GM19193 (cell line): ENCODE results near the gene DLK2.

Source experiments
- POLR2A ChIP-seq: IDR thresholded peaks from 4 replicates; pipeline ENCODE4 v1.6.1; 2011; ENCODE audit not compliant: insufficient read depth, insufficient read length; ENCODE audit errors: extremely low read depth

DLK2 gene

DNA sequence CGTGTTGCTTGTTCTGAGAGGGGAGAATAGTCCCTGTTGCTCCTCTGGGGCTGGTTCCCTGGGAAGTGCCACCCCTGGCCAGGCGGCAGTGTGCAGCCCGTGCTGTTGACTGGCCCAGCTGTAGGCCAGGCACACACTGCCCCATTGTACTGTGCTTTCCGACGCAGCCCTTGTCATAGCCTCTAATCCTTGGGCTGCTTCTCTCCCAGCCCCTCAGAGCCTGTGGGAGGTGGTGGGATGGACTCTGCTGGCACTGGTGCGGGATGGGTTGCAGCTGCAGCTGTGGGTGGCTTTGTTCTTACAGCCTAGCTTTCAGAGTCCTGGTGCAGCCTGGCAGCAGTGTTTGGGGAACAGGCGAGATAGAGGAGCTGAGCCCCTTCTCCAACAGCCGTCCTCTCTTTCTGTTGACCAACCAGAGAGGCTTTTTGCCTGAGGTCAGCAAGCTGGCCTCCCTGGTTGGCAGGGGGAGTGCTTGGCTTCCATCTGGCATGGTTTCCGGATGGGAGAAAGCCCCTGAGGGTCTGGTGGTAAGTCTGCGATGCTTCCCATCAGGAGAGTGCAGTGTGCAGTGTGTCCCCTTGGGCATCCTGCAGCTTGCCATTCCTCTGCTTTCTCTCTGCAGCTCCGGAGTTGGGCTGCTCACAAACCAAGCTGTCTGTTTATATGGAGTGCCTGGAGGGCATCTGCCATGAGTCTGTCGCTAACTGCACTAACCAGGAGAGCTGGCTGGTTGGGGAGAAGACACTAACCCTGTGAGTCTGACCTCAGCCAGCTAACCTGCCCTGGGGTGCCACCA lies 34.1 kb upstream of the DLK2 start:
- TF ChIP-seq POLR2A = no peak

DNA sequence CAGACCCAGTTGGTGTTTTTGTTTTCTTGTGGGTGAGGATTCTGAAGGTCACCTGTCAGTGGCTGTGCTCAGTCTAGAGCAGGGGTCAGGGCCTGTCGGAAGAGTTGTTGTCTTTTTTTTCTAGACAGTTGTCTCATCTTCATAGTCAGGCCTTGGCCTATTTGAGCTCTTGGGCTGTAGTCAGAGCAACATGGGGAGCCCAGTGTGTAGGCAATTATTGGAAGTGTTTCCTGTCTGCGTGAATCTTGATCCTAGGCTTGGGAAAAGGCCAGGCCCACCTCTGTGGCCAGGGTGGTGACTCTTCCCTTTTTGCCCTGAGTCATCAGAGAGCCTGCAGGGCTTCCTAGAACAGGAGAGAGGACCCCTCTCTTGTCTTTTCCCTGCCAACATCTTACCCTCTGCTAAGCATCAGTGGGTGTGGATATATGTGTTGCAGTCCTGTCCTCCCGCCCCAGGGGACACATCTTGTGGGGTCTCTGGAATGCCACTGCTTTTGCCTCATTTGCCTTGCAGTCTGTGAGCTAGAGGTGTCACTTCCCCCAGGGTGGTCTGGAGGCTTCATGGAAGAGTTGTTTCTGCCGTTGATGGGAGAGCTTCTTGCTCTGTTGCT lies 33.4 kb upstream of the DLK2 start:
- TF ChIP-seq POLR2A = no peak

DNA sequence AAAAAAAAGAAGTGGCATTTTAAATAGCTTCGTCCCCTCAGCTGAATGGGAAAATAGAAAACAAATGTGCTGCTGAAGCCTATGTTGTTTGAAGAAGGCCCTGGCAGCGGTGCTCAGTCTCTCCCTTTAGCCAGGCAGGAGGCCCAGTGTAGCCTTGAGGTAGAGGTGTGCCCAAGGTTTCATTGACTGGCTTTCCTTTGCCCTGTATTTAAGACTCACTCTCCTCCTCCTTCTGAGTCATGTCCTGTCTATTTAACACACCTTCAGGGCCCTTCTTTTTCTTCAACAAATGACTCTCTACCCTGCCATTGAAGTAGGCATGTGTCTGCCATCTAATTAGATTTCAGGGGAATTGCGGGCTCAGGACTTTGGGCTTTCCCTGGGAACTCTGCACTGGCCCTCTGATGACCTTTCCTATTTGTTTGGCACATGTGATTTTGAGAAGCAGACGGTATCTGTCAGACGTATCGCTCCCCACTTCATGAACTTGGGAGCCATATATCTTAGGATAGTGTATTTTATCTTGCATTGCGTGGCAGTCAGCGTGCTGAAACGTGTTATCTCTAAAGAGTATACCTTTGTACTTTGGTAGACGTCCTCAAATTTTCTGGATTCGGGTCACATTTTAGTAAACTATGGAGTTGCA lies 26.4 kb upstream of the DLK2 start:
- TF ChIP-seq POLR2A = no peak

DNA sequence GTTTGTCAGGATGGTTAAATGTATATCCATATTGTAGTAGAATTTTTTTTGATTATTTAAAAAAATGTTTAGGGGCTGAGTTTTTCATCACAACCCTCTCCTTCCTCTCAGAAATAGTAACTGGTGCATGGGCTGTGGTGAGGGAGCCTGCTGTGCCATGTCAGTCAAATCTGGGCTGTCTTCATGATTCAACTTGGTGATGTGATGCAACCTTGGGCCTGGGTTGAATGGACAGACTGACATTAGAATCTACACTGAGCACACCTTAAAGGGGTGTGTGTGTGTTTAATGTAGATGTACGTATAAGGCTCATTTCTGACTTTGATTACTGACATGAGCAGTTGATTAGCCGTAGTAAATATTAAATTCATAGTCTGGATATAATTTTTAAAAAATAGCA lies 25.7 kb upstream of the DLK2 start:
- TF ChIP-seq POLR2A = no peak

DNA sequence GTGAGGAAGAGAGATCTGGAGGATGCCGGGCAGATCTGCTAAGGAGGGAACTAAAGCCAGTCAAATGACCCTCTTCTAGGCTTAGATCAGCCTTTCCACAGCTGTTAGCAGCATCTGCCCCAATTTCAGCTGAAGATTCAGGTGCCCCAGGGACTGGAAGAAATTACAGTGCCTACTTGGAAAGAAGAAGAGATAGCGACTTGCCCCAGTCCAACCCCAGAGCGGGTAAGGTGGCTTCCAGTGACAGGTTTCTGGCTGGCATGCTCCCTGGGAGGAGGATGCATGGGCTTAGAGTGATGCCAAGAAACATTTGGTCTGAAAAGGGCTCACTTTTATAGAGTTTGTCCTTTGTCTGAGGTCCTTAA lies 22.6 kb upstream of the DLK2 start:
- TF ChIP-seq POLR2A = no peak

DNA sequence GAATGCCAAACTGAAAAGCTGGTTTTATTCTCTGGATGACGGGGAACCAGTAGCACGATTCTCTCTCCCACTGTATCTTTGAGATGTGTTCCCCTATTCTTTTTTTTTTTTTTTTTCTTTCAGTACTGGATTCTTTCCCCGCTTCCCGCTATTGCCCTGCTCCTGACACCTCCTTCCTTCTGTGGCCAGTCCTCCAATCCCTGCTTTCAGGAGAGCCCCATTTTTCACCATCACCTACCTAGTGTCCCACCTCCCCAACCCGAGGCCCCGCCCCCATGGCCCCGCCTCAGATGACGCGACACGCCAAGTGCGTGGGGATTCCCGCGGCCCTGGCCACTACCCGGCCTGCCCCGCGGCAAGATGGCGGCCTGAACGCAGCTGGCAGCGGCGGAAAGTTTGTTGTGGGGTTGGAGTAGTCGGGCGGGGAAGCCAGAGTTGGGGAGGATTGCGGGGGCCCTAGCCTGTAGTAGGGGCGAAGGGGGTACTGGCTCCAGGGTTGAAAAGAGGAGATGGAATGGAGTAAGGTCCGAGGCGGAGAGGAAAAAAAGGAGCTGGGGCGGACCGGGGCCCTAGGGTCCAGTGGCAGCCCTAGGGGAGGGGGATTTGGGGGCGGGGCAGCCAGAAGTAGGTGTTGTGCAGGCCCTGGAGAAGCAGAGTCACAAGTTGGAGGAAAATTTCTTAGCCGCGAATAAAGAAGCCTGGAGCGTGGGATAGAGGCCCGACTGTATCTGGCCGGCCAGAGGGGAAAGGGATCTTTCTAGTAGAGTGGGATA lies 22.1 kb upstream of the DLK2 start, which contains the start of gene TJAP1:
Gene TJAP1, plus strand, starts transcription at position 336 of the 773 bp plus-strand sequence. CDS start 21,432 bp downstream, outside the sequence.
- TF ChIP-seq POLR2A = peak; percentile 91

DNA sequence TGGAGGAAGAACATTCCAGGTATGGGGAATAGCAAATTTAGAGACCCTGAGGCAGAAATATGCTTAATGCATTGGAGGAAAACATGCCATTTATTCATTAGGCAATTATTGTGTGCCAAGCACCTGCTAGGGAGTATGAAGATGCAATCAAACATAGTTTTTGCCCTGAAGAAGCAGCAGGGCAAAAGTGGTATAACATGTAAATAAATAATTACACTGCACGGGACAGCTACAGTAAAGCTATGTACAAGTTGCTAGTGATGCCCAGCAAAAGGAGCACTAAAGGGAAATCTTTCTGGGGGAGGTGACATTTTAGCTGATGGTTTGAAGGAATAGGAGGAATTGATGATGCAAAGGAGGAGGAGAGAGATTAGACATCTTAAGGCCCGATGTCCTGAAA lies 21.4 kb upstream of the DLK2 start:
- TF ChIP-seq POLR2A = no peak

DNA sequence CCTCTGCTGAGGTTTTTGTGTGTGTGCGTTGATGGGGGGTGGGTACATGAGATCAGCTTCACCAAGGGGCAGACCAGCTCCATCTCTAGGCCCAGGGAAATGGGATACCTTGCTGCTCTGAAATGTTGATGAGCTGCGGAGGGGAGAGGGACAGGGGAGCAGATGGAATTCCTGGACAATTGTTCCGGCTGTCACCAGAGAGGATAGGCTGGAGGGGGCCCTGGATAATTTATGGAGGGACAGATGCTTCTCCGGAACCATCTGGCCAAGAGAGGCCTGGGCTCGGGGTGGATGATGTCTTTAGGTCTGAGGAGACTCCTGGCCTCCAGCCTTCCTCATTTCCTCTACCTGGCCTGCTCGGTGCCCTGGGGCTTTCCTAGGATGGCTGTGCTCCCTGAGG lies 20.2 kb upstream of the DLK2 start:
- TF ChIP-seq POLR2A = no peak

DNA sequence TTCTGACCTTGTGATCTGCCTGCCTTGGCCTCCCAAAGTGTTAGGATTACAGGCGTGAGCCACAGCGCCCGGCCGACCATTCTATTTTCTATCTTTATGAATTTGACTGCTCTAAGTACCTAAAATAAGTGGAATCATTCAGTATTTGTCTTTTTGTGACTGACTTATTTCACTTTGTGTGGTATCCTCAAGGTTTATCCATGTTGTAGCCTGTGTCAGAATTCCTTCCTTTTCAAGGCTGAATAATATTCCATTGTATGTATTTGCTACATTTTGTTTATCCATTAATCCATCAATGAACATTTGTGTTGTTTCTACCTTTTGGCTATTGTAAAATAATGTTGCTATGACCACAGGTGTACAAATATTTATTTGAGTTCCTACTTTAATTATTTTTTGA lies 17.2 kb upstream of the DLK2 start:
- no peak for TF ChIP-seq POLR2A

DNA sequence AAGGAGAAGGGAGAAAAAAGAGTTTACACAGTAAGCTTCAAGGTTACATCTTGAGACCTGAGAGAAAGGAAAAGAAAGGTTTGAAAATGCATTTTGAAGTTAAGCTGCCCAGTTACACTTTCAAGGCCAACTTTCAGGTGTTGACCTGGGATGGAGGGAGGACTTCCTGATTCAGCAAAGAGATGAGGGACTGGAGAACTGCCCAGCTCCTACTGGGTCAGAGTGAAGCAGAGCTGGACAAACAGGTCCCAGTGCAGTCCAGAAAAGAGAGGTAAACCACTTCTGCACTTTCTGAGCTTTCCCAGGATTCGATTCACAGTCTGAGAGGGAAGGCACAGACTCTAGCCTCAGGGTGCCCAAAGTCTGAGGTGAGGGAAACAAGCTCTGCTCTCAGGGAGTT lies 16.1 kb upstream of the DLK2 start:
- no peak for TF ChIP-seq POLR2A

DNA sequence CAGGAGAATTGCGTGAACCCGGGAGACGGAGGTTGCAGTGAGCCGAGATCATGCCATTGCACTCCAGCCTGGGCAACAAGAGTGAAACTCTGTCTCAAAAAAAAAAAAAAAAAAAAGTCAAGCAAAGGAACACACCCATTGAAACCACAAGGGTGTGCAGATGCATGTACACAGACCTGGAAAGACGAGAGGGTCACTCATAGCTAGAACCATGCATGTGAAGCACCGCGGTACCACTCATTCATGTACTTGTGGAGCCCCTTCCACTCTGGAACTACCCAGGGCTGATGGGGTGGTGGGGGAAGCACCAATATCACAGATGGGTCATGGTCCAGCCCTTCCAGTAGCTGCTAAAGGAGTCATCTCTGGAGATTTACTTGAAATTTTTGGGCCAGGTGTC lies 14.6 kb upstream of the DLK2 start:
- TF ChIP-seq POLR2A = no peak

DNA sequence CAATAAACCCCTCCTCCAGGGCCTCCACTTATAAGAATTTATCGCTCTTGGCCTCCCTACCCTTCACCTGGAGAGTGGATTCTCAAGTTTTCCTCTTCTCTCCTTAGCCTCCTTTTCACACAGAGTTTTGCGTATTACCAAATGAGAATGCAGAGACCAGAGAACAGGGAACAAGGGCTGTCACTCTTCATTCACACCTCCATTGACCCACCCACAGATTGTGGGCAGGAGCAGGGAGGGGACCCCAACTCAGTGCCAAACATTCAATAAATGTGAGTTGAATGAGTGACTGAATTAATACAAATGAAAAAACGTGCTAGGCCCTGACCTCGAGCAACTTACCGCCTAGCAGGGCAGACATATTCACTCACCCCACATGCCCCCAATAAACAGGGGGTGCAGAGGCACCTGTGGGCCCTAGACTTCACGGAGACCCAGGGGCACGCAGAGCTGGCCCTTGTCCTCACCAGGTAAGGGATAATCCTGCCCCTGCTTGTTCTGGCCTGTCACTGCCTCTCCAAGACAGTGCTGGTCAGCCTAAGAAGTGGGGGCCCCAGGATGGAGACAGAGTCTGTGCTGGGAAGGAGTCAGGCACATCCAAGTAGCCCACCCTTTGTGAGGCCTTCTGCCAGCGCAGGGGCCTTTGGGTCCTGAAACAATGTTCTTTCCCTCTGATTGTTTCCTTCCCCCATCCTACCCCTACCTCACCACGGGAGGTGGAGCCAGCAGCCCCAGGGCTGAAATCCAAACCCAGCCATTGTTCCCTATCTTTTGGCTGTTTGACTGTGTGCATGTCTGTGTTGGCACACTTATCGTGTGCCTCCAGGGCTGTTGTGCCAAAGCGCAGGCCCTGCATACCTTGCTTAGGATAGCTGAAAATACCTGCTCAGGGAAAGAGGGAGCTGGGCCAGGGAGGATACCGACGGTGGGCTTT lies 13.7 kb upstream of the DLK2 start:
- no peak for TF ChIP-seq POLR2A

DNA sequence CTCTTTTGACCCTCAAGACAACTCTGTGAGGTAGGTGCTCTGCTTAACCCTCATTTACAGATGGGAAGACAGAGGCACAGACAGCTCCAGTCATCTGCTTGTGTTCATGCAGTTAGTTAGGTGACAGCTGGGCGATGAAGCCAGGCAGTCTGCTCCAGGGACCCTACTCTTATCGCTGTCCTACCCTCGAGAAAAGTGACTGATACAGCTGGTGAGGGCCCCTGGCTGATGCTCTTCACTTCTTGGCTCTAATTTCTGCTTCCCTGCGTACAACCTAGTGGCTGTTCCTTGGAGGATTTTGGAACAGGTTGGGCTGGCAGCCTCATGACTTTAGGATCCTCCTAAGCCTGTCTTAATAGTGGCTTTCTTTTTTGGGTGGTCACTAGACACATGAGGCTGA lies 12.9 kb upstream of the DLK2 start:
- no peak for TF ChIP-seq POLR2A

DNA sequence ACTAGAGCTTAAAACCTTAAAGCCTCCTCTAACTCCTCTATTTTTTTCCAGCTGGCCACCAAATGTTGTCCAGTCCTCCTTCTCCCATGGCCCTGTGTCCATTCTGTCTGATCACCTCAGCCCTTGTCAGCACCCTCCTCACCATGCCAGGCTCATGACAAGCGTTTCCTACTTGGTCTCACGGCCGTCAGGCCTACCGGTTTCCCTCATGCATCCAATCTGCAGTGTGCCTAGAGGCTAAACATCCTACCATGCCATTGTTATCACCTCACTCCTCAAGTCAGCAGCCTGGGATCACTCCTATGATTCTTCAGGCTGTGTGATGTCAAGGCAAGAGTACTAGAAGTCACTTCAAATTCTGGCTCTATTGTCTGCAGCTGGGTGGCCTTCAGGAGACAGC lies 12.4 kb upstream of the DLK2 start:
- TF ChIP-seq POLR2A = no peak
